Body of pancreas (tissue), 4 donors: ENCODE data around the gene MGMT.

Experiments used
- POLR2A ChIP-seq, 3 donors: fragments of 450-650 bp; IDR thresholded peaks; one replicate each; pipeline ENCODE4 v1.6.1; 2016; ENCODE audit warnings: antibody characterized with exemption in 3 of 3, mild to moderate bottlenecking in 2 of 3
- TF ChIP-seq, protein P1 (sequence below), 7 experiments: fragments of 450-650 bp in 4 of 7; fragments of 200-600 bp in 3 of 7; sonication (generic) in 3 of 7; IDR thresholded peaks; one replicate each; pipeline ENCODE4 v1.5.1; 2016 to 2019; ENCODE audit warnings: antibody characterized with exemption in 7 of 7

GRCh38 chr10:129670124-129670523, 203.1 kb downstream of the MGMT start:
- TF ChIP-seq, protein P1, sequence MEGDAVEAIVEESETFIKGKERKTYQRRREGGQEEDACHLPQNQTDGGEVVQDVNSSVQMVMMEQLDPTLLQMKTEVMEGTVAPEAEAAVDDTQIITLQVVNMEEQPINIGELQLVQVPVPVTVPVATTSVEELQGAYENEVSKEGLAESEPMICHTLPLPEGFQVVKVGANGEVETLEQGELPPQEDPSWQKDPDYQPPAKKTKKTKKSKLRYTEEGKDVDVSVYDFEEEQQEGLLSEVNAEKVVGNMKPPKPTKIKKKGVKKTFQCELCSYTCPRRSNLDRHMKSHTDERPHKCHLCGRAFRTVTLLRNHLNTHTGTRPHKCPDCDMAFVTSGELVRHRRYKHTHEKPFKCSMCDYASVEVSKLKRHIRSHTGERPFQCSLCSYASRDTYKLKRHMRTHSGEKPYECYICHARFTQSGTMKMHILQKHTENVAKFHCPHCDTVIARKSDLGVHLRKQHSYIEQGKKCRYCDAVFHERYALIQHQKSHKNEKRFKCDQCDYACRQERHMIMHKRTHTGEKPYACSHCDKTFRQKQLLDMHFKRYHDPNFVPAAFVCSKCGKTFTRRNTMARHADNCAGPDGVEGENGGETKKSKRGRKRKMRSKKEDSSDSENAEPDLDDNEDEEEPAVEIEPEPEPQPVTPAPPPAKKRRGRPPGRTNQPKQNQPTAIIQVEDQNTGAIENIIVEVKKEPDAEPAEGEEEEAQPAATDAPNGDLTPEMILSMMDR (IDR thresholded peaks at IDR 0.05) = no peak
- no peak for TF ChIP-seq POLR2A (IDR thresholded peaks at IDR 0.05)
